WTC11 (cell line): ENCODE data around the gene ERVV-1. TPM values are rescaled to one million over a fixed set of nuclear protein-coding genes. Genes with fewer than 3 reads are reported as not detected.

Source experiments
- ATAC-seq: fragments of 200-7000 bp; cut with Tn5 transposase; 2 replicates; pipeline ENCODE4 v1.10.0; 2021; ENCODE audit warnings: mild to moderate bottlenecking, moderate library complexity
- CTCF ChIA-PET: fragments of 300-600 bp; sonication (Branson Sonifier 250); formaldehyde crosslinking; loops from one replicate; lab custom pipeline; 2021; ENCODE audit warnings: antibody characterized with exemption; lab: Charles Lee
- POLR2A ChIA-PET: fragments of 350-600 bp; sonication (Branson Sonifier 250); formaldehyde crosslinking; loops from one replicate; lab custom pipeline; 2021; ENCODE audit warnings: antibody characterized with exemption; lab: Charles Lee
- DNase-seq: peaks from one replicate; pipeline ENCODE4 v3.0.0; 2021; ENCODE audit warnings: low spot score
- H3K27ac Mint-ChIP-seq: 2 replicates; pipeline ENCODE4 v1.8.0; 2021; ENCODE audit warnings: mixed read lengths
- H3K27me3 Mint-ChIP-seq: 2 replicates; pipeline ENCODE4 v1.8.0; 2021; ENCODE audit warnings: low read depth, mild to moderate bottlenecking, moderate library complexity, mixed read lengths
- H3K36me3 Mint-ChIP-seq: 2 replicates; pipeline ENCODE4 v1.8.0; 2021; ENCODE audit warnings: mixed read lengths
- H3K4me1 Mint-ChIP-seq: 2 replicates; pipeline ENCODE4 v1.8.0; 2022; ENCODE audit warnings: mixed read lengths
- H3K4me3 Mint-ChIP-seq: 2 replicates; pipeline ENCODE4 v1.8.0; 2021; ENCODE audit warnings: mild to moderate bottlenecking, moderate library complexity, mixed read lengths
- H3K9me3 Mint-ChIP-seq: 2 replicates; pipeline ENCODE4 v1.8.0; 2021; ENCODE audit warnings: mixed read lengths
- ETV6 ChIP-seq: sonication (generic); formaldehyde crosslinking; IDR thresholded peaks from 2 replicates; pipeline ENCODE4 v1.8.1; 2022; ENCODE audit warnings: mild to moderate bottlenecking, missing genetic modification reagents
- FOXP1 ChIP-seq: sonication (generic); formaldehyde crosslinking; IDR thresholded peaks from 2 replicates; pipeline ENCODE4 v1.8.0; 2022; ENCODE audit warnings: missing genetic modification reagents, mild to moderate bottlenecking, moderate library complexity, borderline replicate concordance
- GRHL2 ChIP-seq: fragments of 250-450 bp; sonication (Bioruptor Pico); IDR thresholded peaks from 2 replicates; pipeline ENCODE4 v1.8.0; 2022; ENCODE audit warnings: mild to moderate bottlenecking, moderate library complexity; ENCODE audit not compliant: insufficient replicate concordance, severe bottlenecking
- KAT7 ChIP-seq: sonication (generic); formaldehyde crosslinking; IDR thresholded peaks from 2 replicates; pipeline ENCODE4 v1.8.1; 2023; ENCODE audit warnings: missing genetic modification reagents, mild to moderate bottlenecking, borderline replicate concordance
- NFYB ChIP-seq: sonication (generic); formaldehyde crosslinking; conservative IDR thresholded peaks from 2 replicates; pipeline ENCODE4 v1.8.0; 2022; ENCODE audit warnings: low read depth, missing genetic modification reagents
- NR2C2 ChIP-seq: sonication (generic); formaldehyde crosslinking; IDR thresholded peaks from 2 replicates; pipeline ENCODE4 v1.8.0; 2022; ENCODE audit warnings: mild to moderate bottlenecking, missing genetic modification reagents
- SMAD3 ChIP-seq: sonication (generic); formaldehyde crosslinking; IDR thresholded peaks from 2 replicates; pipeline ENCODE4 v1.8.0; 2022; ENCODE audit warnings: missing genetic modification reagents, mild to moderate bottlenecking, borderline replicate concordance
- SMAD4 ChIP-seq: sonication (generic); formaldehyde crosslinking; IDR thresholded peaks from 2 replicates; pipeline ENCODE4 v1.8.0; 2022; ENCODE audit warnings: mild to moderate bottlenecking, missing genetic modification reagents
- SP1 ChIP-seq: sonication (generic); formaldehyde crosslinking; conservative IDR thresholded peaks from 2 replicates; pipeline ENCODE4 v1.8.1; 2022; ENCODE audit warnings: missing genetic modification reagents
- ZBTB21 ChIP-seq: sonication (generic); formaldehyde crosslinking; IDR thresholded peaks from 2 replicates; pipeline ENCODE4 v1.8.1; 2023; ENCODE audit warnings: mild to moderate bottlenecking, missing genetic modification reagents, borderline replicate concordance
- ZNF219 ChIP-seq: sonication (generic); formaldehyde crosslinking; IDR thresholded peaks from 2 replicates; pipeline ENCODE4 v1.8.0; 2023; ENCODE audit warnings: missing genetic modification reagents, mild to moderate bottlenecking, borderline replicate concordance
- ZNF396 ChIP-seq: fragments of 250-450 bp; sonication (Bioruptor Pico); IDR thresholded peaks from 2 replicates; pipeline ENCODE4 v1.8.0; 2021; ENCODE audit warnings: mild to moderate bottlenecking, moderate library complexity, borderline replicate concordance
- total RNA-seq: library from RNA; stranded (reverse); gene quantifications from 3 replicates; pipeline ENCODE4 v1.2.3, GENCODE V29; 2021
- TF ChIP-seq, protein P1 (sequence below): fragments of 200-600 bp; IDR thresholded peaks from 2 replicates; pipeline ENCODE4 v1.8.0; 2022; ENCODE audit warnings: antibody characterized with exemption
- TF ChIP-seq, protein P2 (sequence below): sonication (generic); formaldehyde crosslinking; IDR thresholded peaks from 2 replicates; pipeline ENCODE4 v1.8.0; 2022; ENCODE audit warnings: mild to moderate bottlenecking, missing genetic modification reagents
- TF ChIP-seq, protein P3 (sequence below): sonication (generic); formaldehyde crosslinking; IDR thresholded peaks from 2 replicates; pipeline ENCODE4 v1.8.0; 2022; ENCODE audit warnings: mild to moderate bottlenecking, missing genetic modification reagents
- TF ChIP-seq, protein P4 (sequence below): sonication (generic); formaldehyde crosslinking; IDR thresholded peaks from 2 replicates; pipeline ENCODE4 v1.8.1; 2023; ENCODE audit warnings: mild to moderate bottlenecking, moderate library complexity, missing genetic modification reagents
- TF ChIP-seq, protein P5 (sequence below): sonication (generic); formaldehyde crosslinking; IDR thresholded peaks from 2 replicates; pipeline ENCODE4 v1.8.1; 2023; ENCODE audit warnings: mild to moderate bottlenecking, missing genetic modification reagents, moderate library complexity
- TF ChIP-seq, protein P6 (sequence below): sonication (generic); formaldehyde crosslinking; IDR thresholded peaks from 2 replicates; pipeline ENCODE4 v1.8.1; 2023; ENCODE audit warnings: mild to moderate bottlenecking, missing genetic modification reagents, borderline replicate concordance

The ERVV-1 gene
- total RNA-seq, 1 experiment from 2014 or later = not detected

DNA sequence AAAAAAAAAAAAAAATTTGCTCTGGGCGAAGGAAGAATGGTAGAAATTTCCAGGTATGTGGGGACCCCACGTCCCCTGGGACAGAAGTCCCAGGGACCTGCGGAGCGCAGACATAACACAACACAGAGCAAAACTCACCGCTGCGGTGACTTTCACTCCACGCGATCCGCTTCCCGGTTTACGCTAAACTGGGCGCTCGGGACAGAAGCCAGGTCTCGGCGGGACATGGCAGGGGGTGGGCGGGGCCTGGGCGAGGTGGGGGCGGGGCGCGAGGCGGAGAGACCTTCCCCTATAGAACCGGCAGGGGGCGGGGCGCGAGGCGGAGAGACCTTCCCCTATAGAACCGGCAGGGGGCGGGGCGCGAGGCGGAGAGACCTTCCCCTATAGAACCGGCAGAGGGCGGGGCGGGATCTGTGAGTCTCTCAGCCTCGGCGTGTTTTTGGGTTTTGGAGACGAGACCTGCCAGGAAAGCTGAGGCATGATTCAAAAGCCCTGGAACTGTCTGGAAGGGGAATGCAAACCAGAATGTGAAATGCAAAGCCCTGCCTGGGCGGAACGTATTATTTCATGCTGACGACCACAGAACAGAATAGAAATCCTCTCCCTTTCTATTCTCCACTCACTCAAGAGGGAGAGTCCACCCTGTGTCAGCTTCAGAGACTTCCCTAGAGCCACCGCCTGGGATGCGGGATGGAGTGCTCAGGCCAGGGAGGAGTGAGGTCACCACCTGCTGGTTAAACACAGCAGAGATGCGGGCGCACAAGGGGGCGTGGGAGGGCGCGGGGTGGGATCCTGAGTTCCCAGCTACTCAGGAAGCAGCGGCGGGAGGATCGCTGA lies 20.2 kb upstream of the ERVV-1 start (continued):
- TF ChIP-seq SP1 = peak; percentile 56; the same call in 1 of the 2 replicates
- TF ChIP-seq, protein P1, sequence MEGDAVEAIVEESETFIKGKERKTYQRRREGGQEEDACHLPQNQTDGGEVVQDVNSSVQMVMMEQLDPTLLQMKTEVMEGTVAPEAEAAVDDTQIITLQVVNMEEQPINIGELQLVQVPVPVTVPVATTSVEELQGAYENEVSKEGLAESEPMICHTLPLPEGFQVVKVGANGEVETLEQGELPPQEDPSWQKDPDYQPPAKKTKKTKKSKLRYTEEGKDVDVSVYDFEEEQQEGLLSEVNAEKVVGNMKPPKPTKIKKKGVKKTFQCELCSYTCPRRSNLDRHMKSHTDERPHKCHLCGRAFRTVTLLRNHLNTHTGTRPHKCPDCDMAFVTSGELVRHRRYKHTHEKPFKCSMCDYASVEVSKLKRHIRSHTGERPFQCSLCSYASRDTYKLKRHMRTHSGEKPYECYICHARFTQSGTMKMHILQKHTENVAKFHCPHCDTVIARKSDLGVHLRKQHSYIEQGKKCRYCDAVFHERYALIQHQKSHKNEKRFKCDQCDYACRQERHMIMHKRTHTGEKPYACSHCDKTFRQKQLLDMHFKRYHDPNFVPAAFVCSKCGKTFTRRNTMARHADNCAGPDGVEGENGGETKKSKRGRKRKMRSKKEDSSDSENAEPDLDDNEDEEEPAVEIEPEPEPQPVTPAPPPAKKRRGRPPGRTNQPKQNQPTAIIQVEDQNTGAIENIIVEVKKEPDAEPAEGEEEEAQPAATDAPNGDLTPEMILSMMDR = peak; percentile 90
- TF ChIP-seq, all 79 proteins: peak for 3

DNA sequence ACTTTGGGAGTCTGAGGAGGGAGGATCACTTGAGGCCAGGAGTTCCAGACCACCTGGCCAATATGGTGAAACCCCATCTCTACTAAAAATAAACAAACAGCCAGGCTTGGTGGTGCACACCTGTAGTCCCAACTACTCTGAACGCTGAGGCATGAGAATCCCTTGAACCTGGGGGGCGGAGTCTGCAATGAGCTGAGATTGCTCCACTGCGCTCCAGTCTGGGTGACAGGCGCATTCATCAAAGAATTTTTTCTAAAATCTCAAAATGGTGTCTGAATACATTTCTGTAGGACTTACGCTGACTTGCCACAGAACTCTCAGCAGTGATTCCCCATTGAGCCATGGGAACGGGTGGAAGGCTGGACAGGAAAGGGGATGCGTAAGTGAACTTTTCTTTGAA lies 18.0 kb upstream of the ERVV-1 start:
- H3K4me1 Mint-ChIP-seq = peaks cover 19% of the 10 kb centered on the region
- peaks cover 98% of the 10 kb centered on the region for H3K27me3 Mint-ChIP-seq
- H3K9me3 Mint-ChIP-seq = no peaks in the 10 kb centered on the region
- ChIA-PET POLR2A (no interaction called here), CTCF (interaction anchor here (0.7 kb wide), 1 partner anchor 15 kb away, joined by 4 read pairs; no protein-coding TSS in a partner anchor)
- no peak overlapping the region for H3K4me3 Mint-ChIP-seq
- TF ChIP-seq ZBTB21 (CRISPR knock-in tag) (no peak), ZNF396 (CRISPR knock-in tag) (no peak), GRHL2 (CRISPR knock-in tag) (no peak), SMAD4 (no peak), NFYB (no peak), FOXP1 (CRISPR knock-in tag) (no peak), SMAD3 (CRISPR knock-in tag) (no peak), ETV6 (CRISPR knock-in tag) (no peak), ZNF219 (CRISPR knock-in tag) (no peak), NR2C2 (CRISPR knock-in tag) (no peak), KAT7 (CRISPR knock-in tag) (no peak)
- TF ChIP-seq, protein P2, sequence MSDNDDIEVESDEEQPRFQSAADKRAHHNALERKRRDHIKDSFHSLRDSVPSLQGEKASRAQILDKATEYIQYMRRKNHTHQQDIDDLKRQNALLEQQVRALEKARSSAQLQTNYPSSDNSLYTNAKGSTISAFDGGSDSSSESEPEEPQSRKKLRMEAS (CRISPR knock-in tag) = no peak
- TF ChIP-seq, protein P3, sequence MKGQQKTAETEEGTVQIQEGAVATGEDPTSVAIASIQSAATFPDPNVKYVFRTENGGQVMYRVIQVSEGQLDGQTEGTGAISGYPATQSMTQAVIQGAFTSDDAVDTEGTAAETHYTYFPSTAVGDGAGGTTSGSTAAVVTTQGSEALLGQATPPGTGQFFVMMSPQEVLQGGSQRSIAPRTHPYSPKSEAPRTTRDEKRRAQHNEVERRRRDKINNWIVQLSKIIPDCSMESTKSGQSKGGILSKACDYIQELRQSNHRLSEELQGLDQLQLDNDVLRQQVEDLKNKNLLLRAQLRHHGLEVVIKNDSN = no peak
- TF ChIP-seq, protein P4, sequence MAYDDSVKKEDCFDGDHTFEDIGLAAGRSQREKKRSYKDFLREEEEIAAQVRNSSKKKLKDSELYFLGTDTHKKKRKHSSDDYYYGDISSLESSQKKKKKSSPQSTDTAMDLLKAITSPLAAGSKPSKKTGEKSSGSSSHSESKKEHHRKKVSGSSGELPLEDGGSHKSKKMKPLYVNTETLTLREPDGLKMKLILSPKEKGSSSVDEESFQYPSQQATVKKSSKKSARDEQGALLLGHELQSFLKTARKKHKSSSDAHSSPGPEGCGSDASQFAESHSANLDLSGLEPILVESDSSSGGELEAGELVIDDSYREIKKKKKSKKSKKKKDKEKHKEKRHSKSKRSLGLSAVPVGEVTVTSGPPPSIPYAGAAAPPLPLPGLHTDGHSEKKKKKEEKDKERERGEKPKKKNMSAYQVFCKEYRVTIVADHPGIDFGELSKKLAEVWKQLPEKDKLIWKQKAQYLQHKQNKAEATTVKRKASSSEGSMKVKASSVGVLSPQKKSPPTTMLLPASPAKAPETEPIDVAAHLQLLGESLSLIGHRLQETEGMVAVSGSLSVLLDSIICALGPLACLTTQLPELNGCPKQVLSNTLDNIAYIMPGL (CRISPR knock-in tag) = no peak
- TF ChIP-seq, protein P5, sequence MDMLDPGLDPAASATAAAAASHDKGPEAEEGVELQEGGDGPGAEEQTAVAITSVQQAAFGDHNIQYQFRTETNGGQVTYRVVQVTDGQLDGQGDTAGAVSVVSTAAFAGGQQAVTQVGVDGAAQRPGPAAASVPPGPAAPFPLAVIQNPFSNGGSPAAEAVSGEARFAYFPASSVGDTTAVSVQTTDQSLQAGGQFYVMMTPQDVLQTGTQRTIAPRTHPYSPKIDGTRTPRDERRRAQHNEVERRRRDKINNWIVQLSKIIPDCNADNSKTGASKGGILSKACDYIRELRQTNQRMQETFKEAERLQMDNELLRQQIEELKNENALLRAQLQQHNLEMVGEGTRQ = no peak
- TF ChIP-seq, protein P6, sequence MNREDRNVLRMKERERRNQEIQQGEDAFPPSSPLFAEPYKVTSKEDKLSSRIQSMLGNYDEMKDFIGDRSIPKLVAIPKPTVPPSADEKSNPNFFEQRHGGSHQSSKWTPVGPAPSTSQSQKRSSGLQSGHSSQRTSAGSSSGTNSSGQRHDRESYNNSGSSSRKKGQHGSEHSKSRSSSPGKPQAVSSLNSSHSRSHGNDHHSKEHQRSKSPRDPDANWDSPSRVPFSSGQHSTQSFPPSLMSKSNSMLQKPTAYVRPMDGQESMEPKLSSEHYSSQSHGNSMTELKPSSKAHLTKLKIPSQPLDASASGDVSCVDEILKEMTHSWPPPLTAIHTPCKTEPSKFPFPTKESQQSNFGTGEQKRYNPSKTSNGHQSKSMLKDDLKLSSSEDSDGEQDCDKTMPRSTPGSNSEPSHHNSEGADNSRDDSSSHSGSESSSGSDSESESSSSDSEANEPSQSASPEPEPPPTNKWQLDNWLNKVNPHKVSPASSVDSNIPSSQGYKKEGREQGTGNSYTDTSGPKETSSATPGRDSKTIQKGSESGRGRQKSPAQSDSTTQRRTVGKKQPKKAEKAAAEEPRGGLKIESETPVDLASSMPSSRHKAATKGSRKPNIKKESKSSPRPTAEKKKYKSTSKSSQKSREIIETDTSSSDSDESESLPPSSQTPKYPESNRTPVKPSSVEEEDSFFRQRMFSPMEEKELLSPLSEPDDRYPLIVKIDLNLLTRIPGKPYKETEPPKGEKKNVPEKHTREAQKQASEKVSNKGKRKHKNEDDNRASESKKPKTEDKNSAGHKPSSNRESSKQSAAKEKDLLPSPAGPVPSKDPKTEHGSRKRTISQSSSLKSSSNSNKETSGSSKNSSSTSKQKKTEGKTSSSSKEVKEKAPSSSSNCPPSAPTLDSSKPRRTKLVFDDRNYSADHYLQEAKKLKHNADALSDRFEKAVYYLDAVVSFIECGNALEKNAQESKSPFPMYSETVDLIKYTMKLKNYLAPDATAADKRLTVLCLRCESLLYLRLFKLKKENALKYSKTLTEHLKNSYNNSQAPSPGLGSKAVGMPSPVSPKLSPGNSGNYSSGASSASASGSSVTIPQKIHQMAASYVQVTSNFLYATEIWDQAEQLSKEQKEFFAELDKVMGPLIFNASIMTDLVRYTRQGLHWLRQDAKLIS (CRISPR knock-in tag) = no peak
- DNase-seq = no peak
- no peak for ATAC-seq
- no peak overlapping the region for H3K27ac Mint-ChIP-seq
- H3K36me3 Mint-ChIP-seq = no peaks in the 10 kb centered on the region
